Fibroblast of pulmonary artery (primary cell): ENCODE results near the gene PDRG1.

Experiments
- DNase-seq: peaks from one replicate; pipeline ENCODE4 v3.0.0-alpha.2; 2010; ENCODE audit warnings: low read depth
- H3K4me3 ChIP-seq: replicated peaks from 2 replicates; pipeline ENCODE4 v1.5.1; 2011; ENCODE audit warnings: low read depth, mild to moderate bottlenecking, control low read depth, low read length, moderate library complexity
- TF ChIP-seq, protein P1 (sequence below): IDR thresholded peaks from 2 replicates; pipeline ENCODE4 v1.5.1; 2011; ENCODE audit warnings: mild to moderate bottlenecking, control low read depth, low read length, inconsistent platforms; ENCODE audit errors: missing control alignments

Gene PDRG1

DNA sequence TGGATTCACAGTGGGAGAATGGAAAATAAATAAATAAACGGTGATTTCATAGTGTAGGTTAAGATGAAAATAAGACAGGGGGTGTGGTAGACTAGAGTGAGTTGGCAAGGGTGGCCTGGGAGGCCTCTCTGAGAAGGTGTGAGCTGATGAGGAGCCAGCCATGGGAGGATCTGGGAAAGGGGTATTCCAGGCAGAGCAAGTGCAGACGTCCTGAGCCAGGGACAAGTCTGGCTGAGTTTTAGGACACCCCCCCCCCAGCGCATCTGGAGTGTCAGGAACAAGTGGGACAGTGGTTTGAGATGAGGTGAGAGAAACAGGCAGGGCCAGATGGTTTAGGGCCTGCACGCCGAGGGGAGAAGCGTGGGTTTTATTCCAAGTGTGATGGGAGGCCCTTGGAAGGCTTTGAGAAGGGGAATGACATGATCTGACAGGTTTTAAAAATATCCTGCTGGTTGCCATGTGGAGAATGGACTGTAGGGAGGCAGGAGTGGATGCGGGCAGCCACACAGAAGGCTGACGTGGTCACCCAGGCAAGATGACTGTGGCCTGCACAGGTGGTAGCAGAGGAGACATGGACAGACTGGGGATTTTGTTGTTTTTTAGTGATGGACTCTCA lies 37.3 kb upstream of the PDRG1 start:
- DNase-seq: no peak
- TF ChIP-seq, protein P1, sequence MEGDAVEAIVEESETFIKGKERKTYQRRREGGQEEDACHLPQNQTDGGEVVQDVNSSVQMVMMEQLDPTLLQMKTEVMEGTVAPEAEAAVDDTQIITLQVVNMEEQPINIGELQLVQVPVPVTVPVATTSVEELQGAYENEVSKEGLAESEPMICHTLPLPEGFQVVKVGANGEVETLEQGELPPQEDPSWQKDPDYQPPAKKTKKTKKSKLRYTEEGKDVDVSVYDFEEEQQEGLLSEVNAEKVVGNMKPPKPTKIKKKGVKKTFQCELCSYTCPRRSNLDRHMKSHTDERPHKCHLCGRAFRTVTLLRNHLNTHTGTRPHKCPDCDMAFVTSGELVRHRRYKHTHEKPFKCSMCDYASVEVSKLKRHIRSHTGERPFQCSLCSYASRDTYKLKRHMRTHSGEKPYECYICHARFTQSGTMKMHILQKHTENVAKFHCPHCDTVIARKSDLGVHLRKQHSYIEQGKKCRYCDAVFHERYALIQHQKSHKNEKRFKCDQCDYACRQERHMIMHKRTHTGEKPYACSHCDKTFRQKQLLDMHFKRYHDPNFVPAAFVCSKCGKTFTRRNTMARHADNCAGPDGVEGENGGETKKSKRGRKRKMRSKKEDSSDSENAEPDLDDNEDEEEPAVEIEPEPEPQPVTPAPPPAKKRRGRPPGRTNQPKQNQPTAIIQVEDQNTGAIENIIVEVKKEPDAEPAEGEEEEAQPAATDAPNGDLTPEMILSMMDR: no peak
- no peak overlapping the region for H3K4me3 ChIP-seq

- TF ChIP-seq, protein P1: no peak
- DNase-seq: no peak
- H3K4me3 ChIP-seq: no peak overlapping the region
Measured at GRCh38 chr20:31988430-31989015, 36.7 kb upstream of the PDRG1 start.

DNA sequence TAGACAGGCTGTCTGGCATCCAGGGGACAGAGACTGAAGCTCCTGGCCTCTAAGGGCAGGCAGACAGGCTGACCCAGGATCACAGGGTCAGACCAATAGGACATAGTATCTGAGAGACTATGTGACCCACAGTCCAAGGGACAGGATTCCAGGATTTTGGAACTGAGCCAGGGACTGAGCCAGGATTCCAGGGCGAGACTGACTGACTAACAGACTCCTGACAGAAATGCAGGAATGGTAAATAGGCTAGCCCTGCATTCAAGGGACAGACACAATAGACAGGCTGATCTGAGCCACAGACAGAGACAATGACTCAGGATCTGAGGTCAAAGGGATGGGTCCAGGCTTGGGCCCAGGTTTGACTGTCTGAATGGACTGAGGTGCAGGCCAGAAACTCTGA lies 35.9 kb upstream of the PDRG1 start:
- peak; percentile 11 for DNase-seq
- TF ChIP-seq, protein P1: no peak
- H3K4me3 ChIP-seq: no peak overlapping the region

DNA sequence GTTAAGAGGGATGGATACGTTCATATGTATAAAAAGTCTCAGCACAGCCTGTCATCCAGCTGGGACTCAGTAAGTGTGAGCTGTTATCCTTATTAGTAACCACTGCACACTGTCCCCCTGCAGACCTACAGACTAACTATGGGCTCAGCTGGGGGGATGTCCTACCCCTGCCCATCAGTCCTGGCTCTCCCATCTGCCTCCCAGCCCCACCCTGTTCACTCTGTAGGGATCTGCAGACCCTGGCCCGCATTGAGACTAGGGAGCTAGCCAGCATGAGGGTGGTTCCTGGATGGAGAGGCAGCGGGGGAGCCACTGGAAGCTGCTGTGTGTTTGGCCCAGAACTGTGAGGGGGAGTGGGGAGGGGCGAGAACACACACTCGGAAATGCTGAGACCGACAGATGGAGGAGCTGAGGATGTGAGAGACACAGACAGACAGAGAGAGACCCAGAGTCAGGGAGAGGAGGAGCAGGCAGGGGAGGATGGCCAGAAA lies 33.2 kb upstream of the PDRG1 start:
- H3K4me3 ChIP-seq: no peak overlapping the region
- TF ChIP-seq, protein P1: no peak
- DNase-seq: no peak

- no peak for DNase-seq
- TF ChIP-seq, protein P1: no peak
- no peak overlapping the region for H3K4me3 ChIP-seq
Measured at GRCh38 chr20:31981784-31982183, 29.9 kb upstream of the PDRG1 start.

- TF ChIP-seq, protein P1: no peak
- DNase-seq: no peak
- H3K4me3 ChIP-seq: no peak overlapping the region
Measured at GRCh38 chr20:31979713-31980426, 28.0 kb upstream of the PDRG1 start.
